Stomach (tissue), 9 donors: ENCODE results near the gene POLA2. TPM values are rescaled to one million over a fixed set of nuclear protein-coding genes. Genes with fewer than 3 reads are reported as not detected.
A peak's percentile ranks its signal among the peaks of the same experiment; 100 is the strongest.

Source experiments
- DNase-seq, 2 donors: peaks; one replicate each; pipeline versions ENCODE4 v3.0.0 to v3.0.0-alpha.2; 2013 to 2019
- H3K27ac ChIP-seq, 5 donors: fragments of 200-600 bp in 4 of 5; sonication (generic) in 4 of 5; one replicate each; pipeline ENCODE4 v1.5.1; 2013 to 2019; ENCODE audit warnings: mild to moderate bottlenecking in 1 of 5, moderate library complexity in 1 of 5
- H3K27me3 ChIP-seq, 3 donors: fragments of 200-600 bp; sonication (generic); one replicate each; pipeline ENCODE4 v1.5.1; 2017 to 2019; ENCODE audit warnings: mixed run types in 1 of 3
- H3K36me3 ChIP-seq, 4 donors: fragments of 200-600 bp; sonication (generic); 1 replicate in 3 of 4; 2 replicates in 1 of 4; pipeline ENCODE4 v1.5.1; 2016 to 2019
- H3K4me1 ChIP-seq, 4 donors: fragments of 200-600 bp; sonication (generic); one replicate each; pipeline ENCODE4 v1.5.1; 2016 to 2019
- H3K4me3 ChIP-seq, 4 donors: fragments of 200-600 bp; sonication (generic) in 3 of 4; one replicate each; pipeline ENCODE4 v1.5.1; 2016 to 2019; ENCODE audit warnings: mild to moderate bottlenecking in 1 of 4
- H3K9me3 ChIP-seq, 4 donors: fragments of 200-600 bp; sonication (generic); one replicate each; pipeline ENCODE4 v1.5.1; 2016 to 2019
- EP300 ChIP-seq: sonication (generic); formaldehyde crosslinking; IDR thresholded peaks from one replicate; pipeline ENCODE4 v1.6.1; 2017; ENCODE audit warnings: antibody characterized with exemption
- POLR2A ChIP-seq, 4 donors: fragments of 450-650 bp; IDR thresholded peaks; one replicate each; pipeline ENCODE4 v1.6.1; 2016; ENCODE audit warnings: antibody characterized with exemption in 4 of 4, control low read depth in 2 of 4, mild to moderate bottlenecking in 1 of 4, moderate library complexity in 1 of 4
- POLR2AphosphoS5 ChIP-seq, 3 donors: sonication (generic); formaldehyde crosslinking; IDR thresholded peaks; one replicate each; pipeline ENCODE4 v1.6.1; 2016; ENCODE audit warnings: antibody characterized with exemption in 3 of 3
- WGBS, 5 donors: extraction: QIAGEN DNeasy Blood & Tissue Kit in 3 of 5; methylation state at CpG; one replicate each; pipeline versions ENCODE4 v1.1.5 to v1.1.7; 2013 to 2018; 5-methylcytosine and 5-hydroxymethylcytosine counted together
- intact Hi-C: fragments of 100-400 bp; cut with DNase I; formaldehyde crosslinking; loops from one replicate; pipeline ENCODE4 v1.15.1; 2023; ENCODE audit warnings: low total_unique reads
- polyA plus RNA-seq, 3 donors: library from polyadenylated mRNA; stranded (reverse); fragments of 200-250 nt; gene quantifications; one replicate each; pipeline ENCODE4 v1.2.3, GENCODE V29; 2013
- total RNA-seq, 5 donors: library from RNA; depleted of rRNA; stranded (reverse); fragments of >200 nt; gene quantifications; one replicate each; pipeline versions ENCODE4 v1.1.0 to v1.2.3, GENCODE V29; 2014 to 2016
- TF ChIP-seq, protein P1 (sequence below), 7 experiments: fragments of 450-650 bp in 4 of 7; fragments of 200-600 bp in 3 of 7; sonication (generic) in 3 of 7; IDR thresholded peaks; one replicate each; pipeline ENCODE4 v1.5.1; 2016 to 2019; ENCODE audit warnings: antibody characterized with exemption in 7 of 7, control low read depth in 2 of 7, mild to moderate bottlenecking in 1 of 7
- donor health status: healthy with polysubstance abuse.
- donor health status: Bipolar disorder and iron deficiency.
- donor health status: healthy.

Gene POLA2
- total and polyA plus RNA-seq, 8 donors = 1.7 to 17.0 (median 9.4) TPM

DNA sequence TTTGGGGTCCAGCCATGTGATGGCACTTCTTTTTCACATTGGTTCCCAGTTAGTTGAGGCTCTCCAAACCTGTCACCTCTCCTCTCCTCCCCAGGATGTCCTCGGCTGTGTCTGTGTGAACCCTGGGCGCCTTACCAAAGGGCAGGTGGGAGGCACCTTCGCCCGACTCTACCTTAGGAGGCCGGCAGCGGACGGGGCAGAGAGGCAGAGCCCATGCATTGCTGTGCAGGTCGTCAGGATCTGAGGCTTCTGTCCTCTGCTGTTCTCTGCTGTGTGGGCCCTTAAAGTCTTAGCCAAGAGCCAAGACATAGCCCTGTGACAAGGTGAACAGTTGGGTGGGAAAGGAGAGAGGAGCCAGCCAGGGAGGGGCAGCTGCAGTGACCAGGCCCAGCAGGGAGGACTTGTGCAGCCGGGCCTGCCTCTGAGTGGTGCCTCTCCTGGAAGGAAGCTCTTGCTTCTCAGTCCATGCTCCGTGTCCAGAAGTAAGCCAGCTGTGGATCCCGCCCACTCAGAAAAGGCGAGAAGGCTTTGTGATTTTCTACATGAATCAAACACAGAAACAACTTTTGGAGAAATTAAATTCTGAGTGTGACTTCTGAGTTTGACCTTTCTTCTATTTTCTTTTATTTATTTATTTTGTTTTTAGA, 35.4 kb downstream of the POLA2 start:
- 74 to 90% (median 85%) methylated on average over 12 of the region's 12 CpGs for WGBS, 5 donors
- Histone ChIP-seq H3K4me1 (peaks cover 46 to 91% (median 78%) of the 10 kb centered on the region in 4 donors), H3K27ac (peak overlapping the region; percentile 9 to 94 (median 90))

DNA sequence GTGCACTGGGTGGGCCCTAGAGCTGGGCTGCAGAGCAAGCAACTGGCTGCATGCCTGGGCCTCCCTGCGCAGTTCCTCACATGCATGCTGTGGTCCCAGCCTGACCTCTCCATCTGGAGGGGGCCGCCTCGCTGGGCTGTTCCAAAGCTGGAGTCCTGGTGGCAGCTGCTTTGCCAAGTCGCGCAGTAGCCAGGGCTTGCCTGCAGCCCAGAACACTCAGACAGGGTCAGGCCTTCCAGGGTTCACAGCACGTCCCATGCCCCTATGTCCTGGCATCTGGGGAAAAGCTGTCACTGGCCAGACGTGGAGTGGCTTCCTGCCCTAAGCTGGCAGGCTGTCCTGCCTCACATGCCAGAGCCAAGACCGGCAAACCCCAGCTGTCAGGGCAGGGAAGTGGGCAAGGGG, 36.4 kb downstream of the POLA2 start:
- intact Hi-C loops = no loop called here
- peak; percentile 41 to 90 for DNase-seq
- peaks cover 18 to 42% (median 38%) of the 10 kb centered on the region in 4 donors for H3K36me3 ChIP-seq
- H3K27ac ChIP-seq = peak overlapping the region; percentile 20 to 94 (median 90)
- peaks cover 42 to 89% (median 74%) of the 10 kb centered on the region in 4 donors for H3K4me1 ChIP-seq
- H3K9me3 ChIP-seq = no peaks in the 10 kb centered on the region
- no peak overlapping the region for H3K4me3 ChIP-seq
- WGBS, 5 donors = 39 to 75% (median 70%) methylated on average over 6 to 8 of the region's 8 CpGs
- H3K27me3 ChIP-seq = no peaks in the 10 kb centered on the region
- peak; percentile 14 to 73 (median 39) for TF ChIP-seq POLR2AphosphoS5 (IDR thresholded peaks at IDR 0.05)
- TF ChIP-seq EP300 = peak; percentile 61
- TF ChIP-seq, protein P1, sequence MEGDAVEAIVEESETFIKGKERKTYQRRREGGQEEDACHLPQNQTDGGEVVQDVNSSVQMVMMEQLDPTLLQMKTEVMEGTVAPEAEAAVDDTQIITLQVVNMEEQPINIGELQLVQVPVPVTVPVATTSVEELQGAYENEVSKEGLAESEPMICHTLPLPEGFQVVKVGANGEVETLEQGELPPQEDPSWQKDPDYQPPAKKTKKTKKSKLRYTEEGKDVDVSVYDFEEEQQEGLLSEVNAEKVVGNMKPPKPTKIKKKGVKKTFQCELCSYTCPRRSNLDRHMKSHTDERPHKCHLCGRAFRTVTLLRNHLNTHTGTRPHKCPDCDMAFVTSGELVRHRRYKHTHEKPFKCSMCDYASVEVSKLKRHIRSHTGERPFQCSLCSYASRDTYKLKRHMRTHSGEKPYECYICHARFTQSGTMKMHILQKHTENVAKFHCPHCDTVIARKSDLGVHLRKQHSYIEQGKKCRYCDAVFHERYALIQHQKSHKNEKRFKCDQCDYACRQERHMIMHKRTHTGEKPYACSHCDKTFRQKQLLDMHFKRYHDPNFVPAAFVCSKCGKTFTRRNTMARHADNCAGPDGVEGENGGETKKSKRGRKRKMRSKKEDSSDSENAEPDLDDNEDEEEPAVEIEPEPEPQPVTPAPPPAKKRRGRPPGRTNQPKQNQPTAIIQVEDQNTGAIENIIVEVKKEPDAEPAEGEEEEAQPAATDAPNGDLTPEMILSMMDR (IDR thresholded peaks at IDR 0.05) = no peak

More for the DNA sequence above, 35.4 kb downstream of the POLA2 start:
- Histone ChIP-seq H3K36me3 (peaks cover 18 to 42% (median 38%) of the 10 kb centered on the region in 4 donors), H3K9me3 (no peaks in the 10 kb centered on the region), H3K4me3 (no peak overlapping the region), H3K27me3 (no peaks in the 10 kb centered on the region)
- intact Hi-C loops = no loop called here
- no peak for TF ChIP-seq POLR2AphosphoS5 (IDR thresholded peaks at IDR 0.05)
- TF ChIP-seq EP300 = no peak
- TF ChIP-seq, protein P1 (IDR thresholded peaks at IDR 0.05) = no peak
- no peak for TF ChIP-seq POLR2A (IDR thresholded peaks at IDR 0.05)
- no peak for DNase-seq

DNA sequence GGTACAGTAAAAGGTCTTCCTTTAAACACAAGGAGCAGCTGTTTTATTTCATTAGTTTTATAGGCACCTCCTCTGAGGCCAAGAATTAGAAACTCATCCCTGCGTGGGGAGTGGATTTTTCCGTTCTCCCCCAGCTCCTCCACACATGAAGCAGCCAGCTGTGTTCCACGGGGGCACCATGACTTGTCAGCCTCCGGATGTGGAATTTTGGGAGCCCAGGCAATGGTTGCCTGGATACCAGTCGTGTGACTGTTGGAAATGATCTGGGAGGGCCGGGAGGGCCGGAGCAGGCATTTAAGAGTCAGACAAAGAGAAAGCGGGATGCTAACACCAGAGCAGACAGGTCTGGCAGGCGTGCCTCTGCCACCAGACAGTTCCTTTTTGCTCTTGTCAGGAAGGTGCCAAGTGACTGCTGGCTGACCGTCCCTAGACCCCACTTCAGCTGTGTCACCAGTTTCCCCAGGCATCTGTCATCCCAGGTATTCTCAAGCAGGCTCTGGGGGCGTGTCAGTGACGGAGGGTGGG, 37.0 kb downstream of the POLA2 start:
- no peak overlapping the region for H3K4me3 ChIP-seq
- intact Hi-C loops = no loop called here
- H3K4me1 ChIP-seq = peaks cover 41 to 83% (median 70%) of the 10 kb centered on the region in 4 donors
- WGBS, 5 donors = 59 to 77% (median 74%) methylated on average over 9 to 12 of the region's 12 CpGs
- peak overlapping the region; percentile 46 to 94 (median 90) for H3K27ac ChIP-seq
- DNase-seq = peak in 1 of 2 donors; percentile 84
- no peaks in the 10 kb centered on the region for H3K27me3 ChIP-seq
- H3K9me3 ChIP-seq = no peaks in the 10 kb centered on the region
- peaks cover 18 to 41% (median 38%) of the 10 kb centered on the region in 4 donors for H3K36me3 ChIP-seq
- TF ChIP-seq POLR2AphosphoS5 (IDR thresholded peaks at IDR 0.05) = peak in 2 of 3 donors; percentile 10 to 76
- TF ChIP-seq, protein P1 (IDR thresholded peaks at IDR 0.05) = no peak

DNA sequence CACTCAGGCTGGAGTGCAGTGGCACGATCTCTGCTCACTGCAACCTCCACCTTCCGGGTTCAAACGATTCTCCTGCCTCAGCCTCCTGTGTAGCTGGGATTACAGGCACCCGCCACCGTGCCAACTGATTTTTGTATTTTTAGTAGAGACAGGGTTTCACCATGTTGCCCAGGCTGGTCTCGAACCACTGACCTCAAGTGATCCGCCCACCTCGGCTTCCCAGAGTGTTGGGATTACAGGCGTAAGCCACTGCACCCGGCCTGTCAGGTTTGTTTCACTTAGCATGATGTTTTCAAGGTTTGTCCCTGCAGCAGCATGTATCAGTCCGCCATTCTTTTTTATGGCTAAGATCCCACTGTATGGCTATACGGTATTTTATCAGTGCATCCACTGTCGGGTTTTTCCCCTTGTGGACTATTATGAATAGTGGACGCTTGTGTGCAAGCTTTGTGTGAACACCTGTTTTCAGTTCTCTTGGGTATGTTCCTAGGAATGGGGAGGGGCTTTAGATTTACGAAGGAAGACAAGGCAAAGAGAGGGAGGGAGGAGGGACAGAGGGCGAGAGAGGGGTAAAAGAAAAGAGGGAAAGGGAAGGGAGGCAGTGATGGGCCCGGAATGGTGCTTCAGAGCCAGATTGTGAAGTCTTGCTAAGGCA, 39.0 kb downstream of the POLA2 start:
- DNase-seq = no peak
- Histone ChIP-seq H3K4me3 (no peak overlapping the region), H3K9me3 (no peaks in the 10 kb centered on the region), H3K27ac (peak overlapping the region in 2 of 5 donors; percentile 52 to 60), H3K4me1 (peaks cover 55 to 77% (median 66%) of the 10 kb centered on the region in 4 donors), H3K27me3 (no peaks in the 10 kb centered on the region), H3K36me3 (peaks cover 7 to 21% (median 19%) of the 10 kb centered on the region in 4 donors)
- intact Hi-C loops = no loop called here
- TF ChIP-seq EP300 = no peak
- no peak for TF ChIP-seq POLR2AphosphoS5 (IDR thresholded peaks at IDR 0.05)
- TF ChIP-seq POLR2A (IDR thresholded peaks at IDR 0.05) = no peak
- 80 to 89% (median 81%) methylated on average over 17 of the region's 17 CpGs for WGBS, 5 donors
